ENCODE data around the gene AKNA.

Gene AKNA

DNA sequence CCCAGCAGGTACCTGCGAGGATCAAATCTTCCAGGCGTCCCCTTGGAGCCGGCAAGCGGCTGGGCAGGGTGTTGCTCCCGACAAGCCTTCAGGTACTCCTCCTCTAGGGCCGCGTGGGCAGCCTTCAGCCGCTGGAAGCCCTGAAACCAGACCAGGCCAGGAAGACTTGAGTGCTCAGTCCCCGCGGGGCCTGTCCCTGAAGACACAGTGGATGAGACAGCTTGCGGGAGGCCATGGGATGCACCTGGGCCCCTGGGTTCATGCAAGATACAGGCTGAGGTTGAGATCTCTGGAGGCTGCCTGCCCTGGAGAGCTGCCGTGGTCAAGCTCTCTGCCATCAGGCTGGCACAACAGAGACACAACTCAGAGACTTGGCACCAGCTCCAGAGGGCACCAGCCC is 25.4 kb downstream of the AKNA start:
- DNase-seq = no peak

DNA sequence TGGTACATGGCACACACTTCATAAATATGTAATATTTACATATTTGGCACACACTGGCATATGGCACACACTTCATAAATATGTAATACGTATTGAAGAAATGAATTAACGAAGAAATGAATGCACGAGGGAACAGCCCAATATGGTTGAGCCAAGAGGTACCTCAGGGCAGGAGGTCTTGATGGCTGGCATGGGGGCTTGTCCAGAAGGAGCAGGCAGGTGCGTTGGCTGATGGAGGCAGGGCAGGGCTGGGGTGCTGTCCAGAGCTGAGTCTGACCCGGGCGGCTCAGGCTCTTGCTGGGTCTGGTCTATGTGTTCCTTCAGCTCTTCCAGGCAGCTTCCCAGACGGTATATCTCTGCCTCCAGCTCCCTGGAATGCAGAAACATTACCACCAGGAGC is 26.2 kb downstream of the AKNA start:
- no peak for DNase-seq

DNA sequence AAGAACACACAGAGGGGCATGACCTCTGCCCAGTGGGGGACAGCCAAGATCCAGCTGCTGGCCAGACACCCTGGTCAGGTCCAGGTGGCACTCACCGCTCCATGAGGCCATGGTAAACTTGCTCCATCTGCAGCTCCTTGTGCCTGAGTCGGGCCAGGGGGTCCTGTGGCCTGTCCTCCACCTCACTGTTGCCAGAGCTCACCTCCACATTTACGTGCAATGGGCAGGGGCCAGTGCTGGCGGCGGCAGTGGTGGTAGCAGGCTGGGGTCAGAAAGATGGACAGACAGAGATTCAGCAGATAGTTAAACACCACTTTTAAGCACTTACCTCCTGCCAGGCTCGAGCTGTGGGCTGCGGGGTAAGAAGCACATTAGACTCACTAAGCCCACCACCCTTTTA is 28.0 kb downstream of the AKNA start:
- DNase-seq = no peak

DNA sequence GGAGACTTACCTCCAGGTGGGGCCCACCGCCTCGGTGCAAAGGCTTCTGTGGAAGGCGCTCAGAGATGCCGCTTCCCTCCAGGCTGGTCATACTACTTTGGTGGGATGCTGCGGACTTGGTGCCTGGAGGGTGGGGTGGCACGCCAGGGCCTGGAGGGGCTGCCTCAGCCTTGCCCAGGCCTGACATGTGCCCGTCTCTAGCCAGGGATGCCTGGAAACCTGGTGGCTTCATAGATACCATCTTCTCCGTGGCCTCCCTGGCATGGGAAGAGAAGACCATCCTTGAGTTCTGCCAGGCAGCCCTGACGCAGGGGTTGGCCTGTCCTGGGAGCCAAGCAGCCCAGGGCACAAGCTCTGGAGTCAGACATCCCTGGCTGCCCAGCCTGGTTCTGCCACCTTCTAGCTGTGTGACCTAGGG is 29.9 kb downstream of the AKNA start:
- no peak for DNase-seq

DNA sequence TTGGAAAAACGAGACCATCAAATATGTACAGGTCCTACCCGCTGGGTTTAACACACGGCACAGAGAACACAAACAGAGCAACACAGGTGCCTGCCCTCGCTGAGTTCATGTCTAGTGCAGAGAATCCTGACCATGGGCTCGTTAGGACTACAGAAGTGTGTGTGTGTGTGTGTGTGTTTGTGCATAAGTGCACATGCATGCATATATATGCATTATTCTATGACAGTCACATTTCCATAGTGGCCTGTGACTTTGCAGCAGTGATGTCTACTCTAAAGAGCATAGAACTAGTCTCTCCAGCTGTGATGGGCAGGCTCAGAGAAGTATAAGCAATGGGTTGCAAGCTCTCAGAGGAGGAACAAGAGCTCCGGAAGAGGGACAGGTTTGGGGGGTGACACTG is 30.4 kb downstream of the AKNA start:
- DNase-seq = no peak

DNA sequence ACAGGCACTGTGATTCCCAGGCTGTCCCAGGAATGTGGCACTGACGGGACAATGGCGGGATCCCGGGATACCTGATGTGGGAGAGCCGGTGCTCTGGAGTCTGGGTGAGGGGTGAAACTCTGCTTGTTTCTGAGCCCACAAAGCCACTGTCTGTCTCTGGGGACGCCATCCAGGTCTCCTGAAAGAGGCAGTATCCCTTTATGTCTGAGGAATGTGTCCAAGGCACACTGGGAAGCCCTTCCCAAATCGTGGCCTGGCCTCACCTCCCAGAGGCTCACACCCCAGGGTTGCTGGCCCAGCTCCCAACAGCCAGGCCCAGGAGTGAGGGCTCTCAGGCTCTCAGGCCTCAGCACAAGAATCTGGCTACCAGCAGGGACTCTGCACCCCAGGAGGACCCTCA is 31.0 kb downstream of the AKNA start:
- no peak for DNase-seq

DNA sequence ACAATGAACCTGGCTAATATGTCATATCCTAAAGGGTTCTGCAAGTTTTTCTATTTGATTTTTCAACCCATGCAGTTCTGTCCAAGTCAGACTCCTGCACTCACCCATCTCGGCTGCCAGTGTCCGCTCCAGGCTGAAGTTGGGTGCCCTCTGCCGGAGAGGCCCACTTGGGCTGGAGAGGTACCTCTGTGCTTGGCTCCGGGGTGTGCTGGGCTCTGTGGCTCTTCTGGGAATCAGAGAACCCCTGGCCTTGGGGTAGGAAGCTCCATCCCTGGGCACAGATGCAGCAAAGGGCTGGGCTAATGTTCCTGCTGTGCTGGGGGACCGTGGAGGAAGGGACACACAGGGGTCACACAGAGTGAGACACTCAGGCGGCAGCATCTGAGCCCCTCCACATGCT is 32.0 kb downstream of the AKNA start:
- DNase-seq = no peak

DNA sequence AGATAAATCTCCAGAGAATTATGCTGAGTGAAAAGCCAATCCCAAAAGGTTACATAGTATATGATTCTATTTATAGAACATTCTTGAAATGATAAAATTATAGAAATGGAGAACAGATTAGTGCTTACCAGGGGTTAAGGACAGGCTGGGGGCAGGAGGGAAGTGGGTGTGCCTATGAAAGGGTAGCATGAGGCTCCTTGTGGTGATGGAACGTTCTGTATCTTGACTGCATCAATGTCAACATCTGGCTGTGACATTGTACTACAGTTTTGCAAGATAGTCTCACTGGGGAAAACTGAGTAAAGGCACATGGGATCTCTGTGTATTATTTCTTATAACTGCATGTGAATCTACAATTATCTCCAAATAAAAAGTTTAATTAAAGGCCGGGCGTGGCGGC is 35.9 kb downstream of the AKNA start:
- DNase-seq = no peak

DNA sequence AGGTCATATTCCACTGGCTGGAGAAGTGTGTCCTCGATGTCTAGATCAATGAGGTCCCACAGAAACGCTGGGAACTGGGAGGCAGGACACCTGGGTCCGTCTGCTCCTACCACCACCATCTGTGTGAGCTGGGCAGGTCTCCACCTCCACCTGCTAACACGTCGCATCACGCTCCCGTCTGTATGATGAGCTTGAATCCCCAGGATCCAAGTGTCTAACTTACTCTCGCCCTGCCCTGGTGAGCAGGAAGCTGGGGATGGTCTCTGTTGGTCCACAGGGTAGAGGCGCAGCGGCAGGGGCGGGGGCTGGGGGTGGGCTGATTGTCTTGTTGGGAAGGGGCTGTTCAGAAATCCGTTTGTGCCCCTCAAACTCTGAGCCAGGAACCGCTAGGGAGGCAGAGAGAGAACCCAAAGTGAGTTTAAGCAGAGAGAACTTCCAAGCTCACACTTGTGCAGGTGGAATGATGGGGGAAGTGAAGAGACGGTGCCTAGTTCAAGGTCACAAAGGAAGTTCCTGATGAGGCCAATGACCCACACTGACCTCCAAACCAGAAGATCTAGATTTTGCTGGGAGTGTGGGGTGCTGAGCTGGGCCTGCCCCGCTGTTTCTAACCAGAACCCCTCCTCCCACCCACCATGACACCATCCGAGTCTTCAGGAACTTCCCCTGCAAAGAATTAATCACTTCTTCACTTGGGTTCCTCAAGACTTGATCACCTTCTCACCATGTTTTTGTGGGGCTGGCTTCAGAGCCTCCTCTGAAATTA is 37.0 kb downstream of the AKNA start:
- DNase-seq = no peak

DNA sequence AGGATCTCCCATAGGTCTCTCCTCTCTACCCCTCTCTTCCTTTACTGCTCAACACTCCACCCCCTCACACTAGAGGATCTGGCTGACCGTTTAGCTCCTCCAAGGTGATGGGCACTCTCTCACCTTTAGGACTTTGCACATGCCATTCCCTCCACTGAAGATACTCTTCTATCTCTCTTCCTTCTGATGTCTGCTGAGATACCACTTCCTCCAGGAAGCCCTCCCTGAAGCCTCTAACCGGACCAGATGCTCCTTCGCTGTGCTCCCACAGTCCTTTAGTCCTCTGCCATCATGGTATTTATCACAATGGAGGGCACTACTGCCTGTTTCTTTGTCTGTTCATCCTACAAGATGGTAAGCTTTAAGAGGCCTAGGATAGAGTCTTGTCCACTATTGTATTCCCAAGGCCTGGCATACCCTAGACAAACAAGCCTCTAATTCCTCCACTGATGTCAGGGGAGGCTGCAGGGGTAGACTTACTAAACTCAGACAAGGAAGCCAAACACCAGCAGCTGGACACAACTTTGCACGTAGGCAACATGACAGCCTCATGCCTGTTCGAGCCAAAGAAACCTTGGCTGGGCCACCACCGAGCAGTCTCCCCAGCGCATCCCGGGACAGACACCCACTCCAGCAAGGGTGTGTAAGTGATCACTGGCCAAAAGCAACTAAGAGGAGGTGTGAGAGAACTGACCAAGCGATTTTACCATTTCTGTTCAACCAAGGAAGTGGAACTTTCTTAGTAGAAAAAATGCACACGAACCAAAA is 37.9 kb downstream of the AKNA start:
- DNase-seq = no peak

DNA sequence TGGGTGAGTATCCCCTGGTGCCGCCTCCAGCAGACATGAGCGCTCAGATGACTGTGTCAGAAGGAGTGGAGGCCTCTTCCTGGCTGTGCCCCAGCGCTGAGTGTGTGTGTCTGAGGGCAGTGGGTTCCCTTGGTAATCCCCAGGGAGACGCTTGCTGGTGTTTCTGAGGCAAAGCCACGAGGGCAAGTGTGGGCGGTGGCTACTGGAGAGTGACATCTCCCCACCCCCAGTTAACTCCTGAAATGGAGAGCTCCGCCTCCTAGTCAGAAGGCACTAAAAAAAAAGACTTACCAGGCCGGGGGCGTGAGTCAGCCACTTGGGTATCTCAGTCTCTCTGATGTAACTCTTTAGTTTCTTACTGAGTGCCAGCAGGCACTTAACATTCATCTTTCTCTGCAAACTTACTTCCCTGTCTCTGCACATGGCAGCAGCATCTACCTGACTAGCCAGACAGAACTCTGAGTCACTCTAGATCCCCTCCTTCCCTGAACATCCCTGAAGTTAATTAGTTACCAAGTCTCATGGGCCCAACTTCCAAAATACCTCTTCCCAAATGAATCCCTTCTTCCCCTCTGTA is 38.8 kb downstream of the AKNA start:
- DNase-seq = peak in 8 of 14 donors; percentile 27 to 82 (median 46)

DNA sequence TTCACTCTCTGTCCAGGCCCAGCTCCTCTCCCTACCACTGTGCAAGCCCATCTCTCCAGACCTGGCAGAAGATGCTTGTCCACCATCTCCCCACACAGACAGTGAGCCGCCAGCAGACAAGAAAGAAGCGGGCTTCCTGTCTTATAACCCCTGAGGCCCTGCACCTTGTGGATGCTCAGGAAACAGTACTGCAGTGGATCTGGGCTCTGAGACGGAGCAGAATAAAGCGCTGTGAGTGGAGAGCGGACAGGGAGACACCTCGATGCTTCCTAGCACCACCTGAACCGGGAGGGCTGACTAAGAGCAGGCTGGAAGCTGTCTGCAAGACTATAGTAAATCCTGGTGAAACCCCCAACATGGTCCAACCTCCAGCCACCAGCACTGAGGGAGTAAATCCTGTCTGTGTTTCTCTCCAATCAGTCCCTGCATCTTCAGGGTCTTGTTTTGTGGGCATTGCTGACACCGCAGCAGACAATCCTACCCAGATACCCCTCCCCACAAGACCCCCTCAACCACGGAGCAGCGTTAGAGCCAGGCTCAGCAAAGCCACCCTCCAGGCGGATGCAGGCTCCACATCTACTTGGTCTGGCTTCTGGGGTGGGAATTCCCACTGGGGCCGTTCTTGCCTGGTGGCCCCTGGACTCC is 39.4 kb downstream of the AKNA start:
- DNase-seq = no peak

DNA sequence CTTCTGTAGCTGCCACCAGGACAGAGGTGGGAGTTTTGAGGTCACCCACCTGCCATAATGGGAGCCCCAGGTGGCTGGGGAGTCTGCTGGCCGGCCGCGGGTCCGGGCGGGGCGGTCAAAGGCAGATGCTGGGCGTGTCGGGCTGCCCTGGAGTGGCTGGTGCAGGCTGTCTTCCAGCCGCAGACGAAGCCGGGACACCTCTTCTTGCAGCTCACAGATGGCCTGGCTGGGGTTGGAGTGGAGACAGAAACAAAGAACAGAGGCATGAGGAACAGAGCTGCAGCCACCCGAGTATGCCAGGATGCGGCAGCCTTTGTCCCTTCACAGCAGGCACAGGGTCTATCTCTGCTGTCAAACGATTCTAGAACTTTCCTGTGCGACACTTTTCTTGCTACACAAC is 40.1 kb downstream of the AKNA start:
- DNase-seq = peak in 12 of 14 donors; percentile 5 to 70 (median 54)

DNA sequence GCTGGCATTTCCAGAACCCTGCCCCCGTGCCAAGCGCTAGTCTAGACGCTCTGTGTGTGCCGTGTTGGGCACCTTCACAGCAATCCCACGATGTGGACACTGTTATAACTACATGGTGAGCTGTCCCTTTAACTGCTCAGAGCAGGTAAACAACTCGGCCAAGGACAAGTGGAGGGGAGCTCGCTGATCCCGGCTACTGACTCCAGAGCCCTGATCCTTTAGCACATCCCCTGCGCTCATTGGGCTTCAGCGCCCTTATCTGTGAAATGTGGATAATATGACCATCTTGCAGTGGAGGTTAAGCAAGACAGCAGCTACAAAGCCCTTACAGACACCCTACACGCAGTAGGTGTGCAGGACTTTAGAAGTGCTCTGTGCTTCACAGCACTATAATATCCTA is 41.6 kb downstream of the AKNA start:
- no peak for DNase-seq

DNA sequence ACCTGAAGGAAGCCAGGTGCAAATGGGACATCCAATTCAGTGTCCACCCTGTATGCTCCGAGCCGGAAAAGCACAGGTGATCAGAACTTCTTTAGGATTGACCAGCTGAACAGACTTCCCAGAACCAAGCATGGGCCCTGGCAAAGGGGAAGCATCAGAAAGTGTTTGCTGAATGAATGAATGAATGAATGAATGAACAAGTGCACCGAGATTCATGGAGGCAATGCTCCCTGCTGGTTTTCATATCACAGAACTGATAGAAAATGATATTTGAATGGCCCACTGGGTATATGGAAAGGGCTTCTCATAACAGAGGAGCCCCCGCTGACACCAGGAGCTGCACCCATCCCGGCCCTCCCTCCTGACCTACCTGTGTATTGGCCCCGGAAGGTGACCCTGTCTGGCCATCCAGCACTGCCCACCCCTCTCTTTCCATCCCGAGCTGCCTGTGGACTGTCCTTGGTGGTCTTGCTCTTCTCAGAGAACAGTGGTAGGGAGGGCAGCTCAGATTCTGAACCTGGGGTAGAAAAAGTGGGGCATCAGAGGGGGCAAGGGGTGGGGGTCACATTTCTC is 42.2 kb downstream of the AKNA start:
- DNase-seq = no peak

DNA sequence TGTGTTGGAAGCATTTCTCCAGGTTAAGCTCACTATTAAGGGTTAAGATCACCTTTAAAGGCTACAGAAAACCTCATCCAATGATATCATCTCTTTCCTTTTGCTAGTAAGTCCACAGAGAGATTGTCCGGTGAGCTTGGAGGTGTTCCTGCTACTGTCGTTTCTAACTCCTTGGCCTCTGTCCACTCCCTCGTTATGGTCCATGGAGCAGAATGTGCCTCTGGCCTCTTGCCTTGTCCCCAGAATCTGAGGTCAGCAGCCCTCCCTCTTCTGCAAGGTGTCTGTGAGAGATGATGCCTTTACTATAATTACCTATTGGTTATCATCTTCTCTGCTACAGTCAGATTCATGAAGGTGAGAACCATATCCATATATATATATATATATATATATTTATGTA is 43.1 kb downstream of the AKNA start:
- DNase-seq = no peak

DNA sequence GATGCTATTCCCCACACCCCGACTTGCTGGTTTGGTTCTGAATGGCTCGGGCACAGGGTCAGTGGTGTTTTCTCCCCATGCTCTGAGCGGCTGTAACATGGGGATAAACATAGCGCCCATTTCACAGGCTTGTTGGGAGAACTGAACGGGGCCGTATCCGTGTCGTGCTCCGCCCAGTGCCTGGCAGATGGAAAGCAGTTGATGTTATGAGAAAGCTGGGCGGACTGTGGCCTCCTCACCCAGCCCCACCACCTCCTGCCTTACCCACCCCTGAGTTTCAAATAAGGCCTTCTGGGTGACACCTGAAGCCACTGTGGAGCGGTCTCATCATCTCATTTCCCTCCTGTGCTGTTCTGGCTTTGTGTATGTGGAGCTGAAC is 43.6 kb downstream of the AKNA start:
- DNase-seq = no peak

DNA sequence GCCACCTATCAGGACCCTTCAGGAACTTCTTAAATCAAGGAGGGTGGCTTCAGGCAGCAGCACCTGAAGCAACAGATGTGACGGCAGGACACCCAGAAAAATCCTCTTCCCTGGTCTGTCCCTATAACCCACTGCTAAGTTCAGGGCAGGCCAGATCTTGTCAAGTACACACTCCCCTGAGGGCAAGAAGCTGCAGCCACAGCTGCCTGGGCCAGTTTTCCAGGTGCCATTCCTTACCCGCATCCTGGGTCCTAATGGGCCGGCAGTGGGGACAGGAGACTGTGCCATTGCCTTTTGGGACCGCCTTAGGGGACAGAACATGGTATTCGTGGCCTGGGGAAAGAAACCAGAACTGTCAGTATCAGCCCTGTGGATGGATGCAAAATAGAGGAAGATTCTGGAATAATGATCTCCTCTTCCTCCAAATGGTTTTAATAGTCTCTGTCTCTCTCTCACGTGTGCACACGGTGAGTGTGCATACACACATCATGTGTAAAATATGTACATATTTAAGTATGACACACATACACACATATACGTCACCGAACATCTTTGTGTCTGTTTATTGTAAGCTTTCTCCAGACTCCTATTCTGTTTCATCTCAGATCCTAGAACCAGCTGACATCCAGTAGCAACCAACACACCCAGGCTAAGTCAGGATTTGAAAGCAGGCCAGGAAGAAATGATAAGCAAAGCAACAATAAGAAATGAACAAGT is 44.2 kb downstream of the AKNA start:
- no peak for DNase-seq

DNA sequence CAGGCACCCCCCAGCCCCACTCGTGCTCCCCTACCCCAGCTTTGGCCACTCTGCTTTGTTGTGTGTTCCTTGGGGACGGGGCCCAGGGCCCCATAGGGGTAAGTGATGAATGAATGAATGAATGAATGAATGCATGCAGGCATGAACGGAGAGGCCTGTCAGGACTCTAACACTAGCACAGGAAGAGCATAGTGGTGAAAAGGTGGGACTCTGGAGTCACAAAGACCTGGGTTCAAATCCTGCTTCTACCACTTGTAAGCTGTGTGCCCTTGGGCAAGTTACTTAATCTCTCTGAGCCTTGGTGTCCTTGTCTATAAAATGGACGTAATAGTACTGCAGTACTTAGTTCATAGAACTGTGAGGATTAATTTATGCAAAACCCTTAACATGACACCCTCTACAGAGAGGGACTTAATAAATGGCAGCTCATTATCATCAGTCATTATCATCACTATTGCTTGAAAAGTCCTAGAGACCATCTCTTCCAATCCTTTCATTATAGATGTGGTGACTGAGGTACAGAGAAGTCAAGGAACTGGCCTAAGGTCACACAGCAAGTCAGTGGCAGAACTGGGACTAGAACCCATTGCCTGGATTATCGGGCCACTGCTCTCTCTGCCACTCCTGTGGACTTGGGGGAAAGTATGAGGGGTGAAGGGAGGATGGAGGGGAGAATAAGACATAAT is 44.9 kb downstream of the AKNA start:
- DNase-seq = no peak

DNA sequence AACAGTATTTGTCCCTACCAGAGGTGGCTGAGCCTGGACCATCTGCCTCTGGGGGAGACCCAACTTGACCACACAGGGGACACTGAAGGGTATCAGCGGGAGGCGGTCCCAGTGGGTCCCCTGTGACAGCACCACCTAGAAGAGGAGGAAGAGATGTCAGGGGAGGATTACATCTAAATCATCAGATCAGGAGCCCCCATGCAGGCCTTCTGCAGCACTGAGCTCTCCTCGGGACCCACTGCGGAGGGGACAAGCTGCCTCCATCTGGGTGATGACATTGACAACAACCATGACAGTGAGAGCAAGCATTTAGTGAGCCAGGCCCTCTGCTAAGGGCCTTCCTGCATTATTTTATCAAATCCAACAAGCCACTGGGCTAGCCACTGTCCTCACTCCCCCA is 45.8 kb downstream of the AKNA start:
- DNase-seq = no peak

DNA sequence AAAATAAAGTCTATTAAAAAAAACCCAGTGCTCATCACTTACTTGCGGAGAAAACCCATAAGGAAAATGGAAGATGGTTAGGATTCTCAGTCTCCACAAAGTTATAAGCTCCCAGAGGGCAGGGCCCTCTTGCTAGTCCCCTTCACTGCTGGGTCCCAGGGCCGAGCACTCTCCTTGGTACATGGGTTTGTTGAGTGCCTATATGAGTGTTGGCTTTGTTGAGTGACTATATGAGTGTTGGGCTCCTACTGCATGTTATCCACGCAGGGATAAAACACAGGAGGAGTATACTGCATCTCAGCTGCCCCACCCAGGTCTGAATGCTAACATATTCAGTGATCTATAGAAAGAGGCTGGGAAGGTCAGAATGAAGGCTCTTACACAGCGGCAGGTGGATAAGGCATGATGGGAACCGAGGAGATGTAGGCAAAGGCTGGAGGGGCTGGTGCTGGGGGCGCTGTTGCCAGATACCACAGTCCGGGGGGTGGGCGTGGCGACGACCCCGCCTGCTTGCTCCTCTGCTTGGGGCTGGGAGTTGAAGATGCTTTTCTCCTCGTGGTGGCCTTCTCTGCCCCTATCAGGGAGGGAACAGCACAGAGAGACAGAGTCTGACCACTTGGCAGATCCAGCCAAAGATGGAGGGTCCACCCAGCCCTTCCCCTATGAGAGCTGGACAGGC is 46.5 kb downstream of the AKNA start:
- no peak for DNase-seq

Data from C1 segment of cervical spinal cord (tissue), 14 donors.